GM23338 (cell line): ENCODE results near the gene DOCK4. TPM values are rescaled to one million over a fixed set of nuclear protein-coding genes. Genes with fewer than 3 reads are reported as not detected.

ENCODE experiments used
- ATAC-seq: fragments of 200-7000 bp; cut with Tn5 transposase; 3 replicates; pipeline ENCODE4 v1.9.1; 2020
- DNase-seq: peaks from one replicate; pipeline ENCODE4 v3.0.0-alpha.2; 2015; ENCODE audit warnings: low spot score
- H2AFZ ChIP-seq: fragments of 200-600 bp; sonication (generic); 2 replicates; pipeline ENCODE4 v1.8.0; 2016; ENCODE audit warnings: antibody characterized with exemption, mild to moderate bottlenecking, moderate library complexity
- H3F3A ChIP-seq: fragments of 200-600 bp; sonication (generic); replicated peaks from 2 replicates; pipeline ENCODE4 v1.8.0; 2017; ENCODE audit warnings: antibody characterized with exemption, mixed run types, low read depth
- H3K27ac ChIP-seq: fragments of 200-600 bp; sonication (generic); 2 replicates; pipeline ENCODE4 v1.6.1; 2016; ENCODE audit warnings: low read depth
- H3K27me3 ChIP-seq: fragments of 200-600 bp; sonication (generic); 2 replicates; pipeline ENCODE4 v1.8.0; 2016; ENCODE audit warnings: mild to moderate bottlenecking, mixed run types, moderate library complexity; ENCODE audit not compliant: insufficient read depth
- H3K36me3 ChIP-seq: fragments of 200-600 bp; sonication (generic); 2 replicates; pipeline ENCODE4 v1.8.0; 2016; ENCODE audit warnings: mild to moderate bottlenecking; ENCODE audit not compliant: insufficient read depth
- H3K4me1 ChIP-seq: fragments of 200-600 bp; sonication (generic); 2 replicates; pipeline ENCODE4 v1.8.0; 2016; ENCODE audit warnings: mild to moderate bottlenecking, moderate library complexity; ENCODE audit not compliant: insufficient read depth
- H3K4me2 ChIP-seq: fragments of 200-600 bp; sonication (generic); 2 replicates; pipeline ENCODE4 v1.7.1; 2017; ENCODE audit warnings: mixed run types
- H3K4me3 ChIP-seq: fragments of 200-600 bp; sonication (generic); 2 replicates; pipeline ENCODE4 v1.6.1; 2016; ENCODE audit warnings: mixed run types
- H3K79me2 ChIP-seq: fragments of 200-600 bp; sonication (generic); replicated peaks from 2 replicates; pipeline ENCODE4 v1.8.0; 2017; ENCODE audit warnings: mild to moderate bottlenecking; ENCODE audit not compliant: insufficient read depth
- H3K9me2 ChIP-seq: fragments of 200-600 bp; sonication (generic); 2 replicates; pipeline ENCODE4 v1.8.0; 2017; ENCODE audit not compliant: insufficient read depth
- H4K20me1 ChIP-seq: fragments of 200-600 bp; sonication (generic); replicated peaks from 2 replicates; pipeline ENCODE4 v1.8.0; 2017; ENCODE audit warnings: mild to moderate bottlenecking; ENCODE audit not compliant: insufficient read depth
- H3K27ac Mint-ChIP-seq: 2 replicates; pipeline ENCODE4 v1.8.0; 2020; ENCODE audit warnings: inconsistent platforms, mild to moderate bottlenecking, moderate library complexity, mixed read lengths
- H3K27me3 Mint-ChIP-seq: 3 replicates; pipeline ENCODE4 v1.8.0; 2022; ENCODE audit warnings: low read depth, mild to moderate bottlenecking, moderate library complexity, mixed read lengths, inconsistent platforms; ENCODE audit not compliant: insufficient read depth, poor library complexity
- H3K36me3 Mint-ChIP-seq: 3 replicates; pipeline ENCODE4 v1.8.0; 2021; ENCODE audit warnings: low read depth, mild to moderate bottlenecking, inconsistent platforms, moderate library complexity, mixed read lengths
- H3K4me1 Mint-ChIP-seq: 3 replicates; pipeline ENCODE4 v1.8.0; 2020; ENCODE audit warnings: mild to moderate bottlenecking, inconsistent platforms, mixed read lengths
- H3K4me3 Mint-ChIP-seq: 3 replicates; pipeline ENCODE4 v1.8.0; 2021; ENCODE audit warnings: moderate library complexity, mild to moderate bottlenecking, inconsistent platforms, mixed read lengths
- H3K9me3 Mint-ChIP-seq: 3 replicates; pipeline ENCODE4 v1.8.0; 2020; ENCODE audit warnings: moderate library complexity, mild to moderate bottlenecking, inconsistent platforms, mixed read lengths
- CREB1 ChIP-seq: fragments of 250-450 bp; sonication (Bioruptor Pico); IDR thresholded peaks from 2 replicates; pipeline ENCODE4 v1.5.0; 2020; ENCODE audit warnings: low read depth, mild to moderate bottlenecking, moderate library complexity
- EZH2phosphoT487 ChIP-seq: fragments of 200-600 bp; sonication (generic); IDR thresholded peaks from one replicate; pipeline ENCODE4 v1.8.1; 2018; ENCODE audit warnings: antibody characterized with exemption; ENCODE audit not compliant: unreplicated experiment
- POLR2AphosphoS5 ChIP-seq: IDR thresholded peaks from 2 replicates; pipeline ENCODE4 v1.6.1; 2016; ENCODE audit warnings: antibody characterized with exemption, low read depth
- REST ChIP-seq: IDR thresholded peaks from one replicate; pipeline ENCODE4 v1.6.1; 2018; ENCODE audit warnings: antibody characterized with exemption; ENCODE audit not compliant: unreplicated experiment
- STAT1 ChIP-seq: IDR thresholded peaks from one replicate; pipeline ENCODE4 v1.6.1; 2016; ENCODE audit warnings: antibody characterized with exemption; ENCODE audit not compliant: unreplicated experiment
- ZNF331 ChIP-seq: fragments of 250-450 bp; sonication (Bioruptor Pico); IDR thresholded peaks from 2 replicates; pipeline ENCODE4 v1.5.0; 2020; ENCODE audit warnings: low read depth, mild to moderate bottlenecking, moderate library complexity
- polyA plus RNA-seq: library from polyadenylated mRNA; unstranded; fragments of >200 nt; fragmentation: Nextera tagmentation; extraction: Ambion mirVana; gene quantifications from 2 replicates; pipeline ENCODE4 v1.2.1, GENCODE V29; 2016
- total RNA-seq: library from RNA; depleted of rRNA; stranded (reverse); fragments of >200 nt; shearing (Covaris generic); gene quantifications from 2 replicates; pipeline ENCODE4 v1.2.3, GENCODE V29; 2014
- TF ChIP-seq, protein P1 (sequence below): fragments of 250-450 bp; sonication (Bioruptor Pico); IDR thresholded peaks from 2 replicates; pipeline ENCODE4 v1.5.0; 2020; ENCODE audit warnings: mild to moderate bottlenecking, moderate library complexity

The DOCK4 gene
- total and polyA plus RNA-seq, 2 experiments from 2014 or later, result 6.3 to 33.8 TPM

DNA sequence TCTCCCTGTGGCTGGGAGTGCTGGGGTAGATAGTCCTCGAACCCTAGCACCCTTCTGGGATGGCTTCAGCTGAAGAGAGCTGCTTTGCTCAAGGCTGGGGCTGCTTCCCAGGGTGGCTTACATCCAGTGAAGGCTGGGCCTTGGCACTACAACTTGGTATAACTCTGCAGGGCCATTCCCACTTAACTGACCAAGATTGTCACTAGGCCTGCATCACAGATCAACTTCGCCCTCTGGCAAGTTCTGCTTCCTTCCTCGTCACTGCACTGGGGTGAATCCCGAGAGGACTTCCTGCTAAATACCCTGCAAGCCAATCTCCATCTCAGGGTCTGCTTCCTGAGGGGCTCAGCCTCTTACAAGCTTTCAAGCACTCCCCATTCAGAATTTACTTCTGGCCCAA is 195.2 kb downstream of the DOCK4 start (continued):
- TF ChIP-seq, protein P1, sequence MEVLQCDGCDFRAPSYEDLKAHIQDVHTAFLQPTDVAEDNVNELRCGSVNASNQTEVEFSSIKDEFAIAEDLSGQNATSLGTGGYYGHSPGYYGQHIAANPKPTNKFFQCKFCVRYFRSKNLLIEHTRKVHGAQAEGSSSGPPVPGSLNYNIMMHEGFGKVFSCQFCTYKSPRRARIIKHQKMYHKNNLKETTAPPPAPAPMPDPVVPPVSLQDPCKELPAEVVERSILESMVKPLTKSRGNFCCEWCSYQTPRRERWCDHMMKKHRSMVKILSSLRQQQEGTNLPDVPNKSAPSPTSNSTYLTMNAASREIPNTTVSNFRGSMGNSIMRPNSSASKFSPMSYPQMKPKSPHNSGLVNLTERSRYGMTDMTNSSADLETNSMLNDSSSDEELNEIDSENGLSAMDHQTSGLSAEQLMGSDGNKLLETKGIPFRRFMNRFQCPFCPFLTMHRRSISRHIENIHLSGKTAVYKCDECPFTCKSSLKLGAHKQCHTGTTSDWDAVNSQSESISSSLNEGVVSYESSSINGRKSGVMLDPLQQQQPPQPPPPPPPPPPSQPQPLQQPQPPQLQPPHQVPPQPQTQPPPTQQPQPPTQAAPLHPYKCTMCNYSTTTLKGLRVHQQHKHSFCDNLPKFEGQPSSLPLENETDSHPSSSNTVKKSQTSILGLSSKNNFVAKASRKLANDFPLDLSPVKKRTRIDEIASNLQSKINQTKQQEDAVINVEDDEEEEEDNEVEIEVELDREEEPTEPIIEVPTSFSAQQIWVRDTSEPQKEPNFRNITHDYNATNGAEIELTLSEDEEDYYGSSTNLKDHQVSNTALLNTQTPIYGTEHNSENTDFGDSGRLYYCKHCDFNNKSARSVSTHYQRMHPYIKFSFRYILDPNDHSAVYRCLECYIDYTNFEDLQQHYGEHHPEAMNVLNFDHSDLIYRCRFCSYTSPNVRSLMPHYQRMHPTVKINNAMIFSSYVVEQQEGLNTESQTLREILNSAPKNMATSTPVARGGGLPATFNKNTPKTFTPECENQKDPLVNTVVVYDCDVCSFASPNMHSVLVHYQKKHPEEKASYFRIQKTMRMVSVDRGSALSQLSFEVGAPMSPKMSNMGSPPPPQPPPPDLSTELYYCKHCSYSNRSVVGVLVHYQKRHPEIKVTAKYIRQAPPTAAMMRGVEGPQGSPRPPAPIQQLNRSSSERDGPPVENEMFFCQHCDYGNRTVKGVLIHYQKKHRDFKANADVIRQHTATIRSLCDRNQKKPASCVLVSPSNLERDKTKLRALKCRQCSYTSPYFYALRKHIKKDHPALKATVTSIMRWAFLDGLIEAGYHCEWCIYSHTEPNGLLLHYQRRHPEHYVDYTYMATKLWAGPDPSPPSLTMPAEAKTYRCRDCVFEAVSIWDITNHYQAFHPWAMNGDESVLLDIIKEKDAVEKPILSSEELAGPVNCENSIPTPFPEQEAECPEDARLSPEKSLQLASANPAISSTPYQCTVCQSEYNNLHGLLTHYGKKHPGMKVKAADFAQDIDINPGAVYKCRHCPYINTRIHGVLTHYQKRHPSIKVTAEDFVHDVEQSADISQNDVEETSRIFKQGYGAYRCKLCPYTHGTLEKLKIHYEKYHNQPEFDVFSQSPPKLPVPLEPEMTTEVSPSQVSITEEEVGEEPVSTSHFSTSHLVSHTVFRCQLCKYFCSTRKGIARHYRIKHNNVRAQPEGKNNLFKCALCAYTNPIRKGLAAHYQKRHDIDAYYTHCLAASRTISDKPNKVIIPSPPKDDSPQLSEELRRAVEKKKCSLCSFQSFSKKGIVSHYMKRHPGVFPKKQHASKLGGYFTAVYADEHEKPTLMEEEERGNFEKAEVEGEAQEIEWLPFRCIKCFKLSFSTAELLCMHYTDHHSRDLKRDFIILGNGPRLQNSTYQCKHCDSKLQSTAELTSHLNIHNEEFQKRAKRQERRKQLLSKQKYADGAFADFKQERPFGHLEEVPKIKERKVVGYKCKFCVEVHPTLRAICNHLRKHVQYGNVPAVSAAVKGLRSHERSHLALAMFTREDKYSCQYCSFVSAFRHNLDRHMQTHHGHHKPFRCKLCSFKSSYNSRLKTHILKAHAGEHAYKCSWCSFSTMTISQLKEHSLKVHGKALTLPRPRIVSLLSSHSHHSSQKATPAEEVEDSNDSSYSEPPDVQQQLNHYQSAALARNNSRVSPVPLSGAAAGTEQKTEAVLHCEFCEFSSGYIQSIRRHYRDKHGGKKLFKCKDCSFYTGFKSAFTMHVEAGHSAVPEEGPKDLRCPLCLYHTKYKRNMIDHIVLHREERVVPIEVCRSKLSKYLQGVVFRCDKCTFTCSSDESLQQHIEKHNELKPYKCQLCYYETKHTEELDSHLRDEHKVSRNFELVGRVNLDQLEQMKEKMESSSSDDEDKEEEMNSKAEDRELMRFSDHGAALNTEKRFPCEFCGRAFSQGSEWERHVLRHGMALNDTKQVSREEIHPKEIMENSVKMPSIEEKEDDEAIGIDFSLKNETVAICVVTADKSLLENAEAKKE (CRISPR knock-in tag), result no peak
- no peak for TF ChIP-seq POLR2AphosphoS5

- Histone ChIP-seq H3K36me3 (no peaks in the 10 kb centered on the region), H3K9me2 (peaks cover 4% of the 10 kb centered on the region; the same call in 1 of the 2 replicates), H3K4me1 (no peaks in the 10 kb centered on the region), H3F3A (no peaks in the 10 kb centered on the region), H3K27ac (no peak overlapping the region), H2AFZ (no peak overlapping the region), H4K20me1 (no peaks in the 10 kb centered on the region), H3K4me3 (no peak overlapping the region), H3K79me2 (peaks cover 9% of the 10 kb centered on the region), H3K27me3 (no peaks in the 10 kb centered on the region), H3K4me2 (no peak overlapping the region)
- no peak overlapping the region for H3K27ac Mint-ChIP-seq
- no peaks in the 10 kb centered on the region for H3K9me3 Mint-ChIP-seq
- no peaks in the 10 kb centered on the region for H3K27me3 Mint-ChIP-seq
- no peak overlapping the region for H3K4me3 Mint-ChIP-seq
- no peak for DNase-seq
- H3K36me3 Mint-ChIP-seq, result no peaks in the 10 kb centered on the region
- no peak for ATAC-seq
- peaks cover 15% of the 10 kb centered on the region; the same call in 2 of the 3 replicates for H3K4me1 Mint-ChIP-seq
- TF ChIP-seq EZH2phosphoT487, result no peak
- TF ChIP-seq REST, result no peak
- no peak for TF ChIP-seq STAT1
- TF ChIP-seq ZNF331 (CRISPR knock-in tag), result no peak
- no peak for TF ChIP-seq CREB1 (CRISPR knock-in tag)
Observed at GRCh38 chr7:112010109-112010508, 196.1 kb downstream of the DOCK4 start.
